NCI-H2029 (cell line): ENCODE results near the gene BOC.

Experiments used
- DNase-seq: peaks from one replicate; lab custom pipeline; 2025; lab: John Stamatoyannopoulos, UW

BOC gene

GRCh38 chr3:113222451-113223086, 11.2 kb downstream of the BOC start:
- peak; percentile 19 for DNase-seq

- DNase-seq: no peak
These were observed 12.3 kb downstream of the BOC start for GRCh38 chr3:113223475-113224281.

- no peak for DNase-seq
These were observed 13.9 kb downstream of the BOC start for GRCh38 chr3:113225286-113225685.

GRCh38 chr3:113226491-113226890, 15.1 kb downstream of the BOC start:
- DNase-seq: no peak

- DNase-seq: no peak
These were observed 15.8 kb downstream of the BOC start for GRCh38 chr3:113227146-113227545.

- DNase-seq: no peak
These were observed 17.3 kb downstream of the BOC start for GRCh38 chr3:113228498-113229286.

- no peak for DNase-seq
These were observed 20.0 kb downstream of the BOC start for GRCh38 chr3:113231391-113231790.

- peak; percentile 88 for DNase-seq
These were observed 20.5 kb downstream of the BOC start for GRCh38 chr3:113231827-113232253.

- no peak for DNase-seq
These were observed 21.0 kb downstream of the BOC start for GRCh38 chr3:113232342-113232741.

- DNase-seq: no peak
These were observed 22.1 kb downstream of the BOC start for GRCh38 chr3:113233497-113233896.

- DNase-seq: no peak
These were observed 22.7 kb downstream of the BOC start for GRCh38 chr3:113234028-113234427.

GRCh38 chr3:113234688-113235260, 23.4 kb downstream of the BOC start:
- DNase-seq: peak; percentile 69

GRCh38 chr3:113238503-113238902, 27.1 kb downstream of the BOC start:
- DNase-seq: no peak

GRCh38 chr3:113240841-113241240, 29.5 kb downstream of the BOC start:
- DNase-seq: no peak

- no peak for DNase-seq
These were observed 30.1 kb downstream of the BOC start for GRCh38 chr3:113241292-113242095.

- no peak for DNase-seq
These were observed 30.8 kb downstream of the BOC start for GRCh38 chr3:113242096-113242581.

- no peak for DNase-seq
These were observed 31.7 kb downstream of the BOC start for GRCh38 chr3:113243071-113243470.

GRCh38 chr3:113243846-113244245, 32.5 kb downstream of the BOC start:
- no peak for DNase-seq

- DNase-seq: no peak
These were observed 34.4 kb downstream of the BOC start for GRCh38 chr3:113245761-113246161.

- DNase-seq: no peak
These were observed 35.7 kb downstream of the BOC start for GRCh38 chr3:113247068-113247467.

GRCh38 chr3:113247675-113248458, 36.5 kb downstream of the BOC start:
- no peak for DNase-seq
